SK-N-SH (cell line): Measurements from ENCODE around the gene MX1. TPM values are rescaled to one million over a fixed set of nuclear protein-coding genes. Genes with fewer than 3 reads are reported as not detected.

Experiments used
- CTCF ChIA-PET: fragments of 300-600, 350-600 bp; formaldehyde crosslinking; extraction: SDS; loops from one replicate; lab custom pipeline; 2021; lab: Yijun Ruan, JAX
- POLR2A ChIA-PET: fragments of 350-600 bp; sonication (Branson Sonifier 250); formaldehyde crosslinking; extraction: SDS; loops from one replicate; lab custom pipeline; 2020; ENCODE audit warnings: antibody characterized with exemption, inconsistent platforms; lab: Yijun Ruan, JAX
- DNase-seq: peaks from one replicate; pipeline ENCODE4 v3.0.0; 2012
- H2AFZ ChIP-seq: fragments of 200-600 bp; sonication (generic); 2 replicates; pipeline ENCODE4 v1.8.1; 2016; ENCODE audit warnings: antibody characterized with exemption, mild to moderate bottlenecking, low read depth
- H3F3A ChIP-seq: fragments of 200-600 bp; sonication (generic); replicated peaks from 2 replicates; pipeline ENCODE3; 2016; ENCODE audit warnings: antibody characterized with exemption, mild to moderate bottlenecking; ENCODE audit not compliant: insufficient read depth
- H3K27ac ChIP-seq, 2 experiments: fragments of 200-500 bp in 1 of 2; fragments of 200-600 bp in 1 of 2; sonication (Bioruptor generic) in 1 of 2; sonication (generic), shearing (Covaris generic) in 1 of 2; 2 replicates each; pipeline versions ENCODE4 v1.5.1 to v1.6.1; 2014 to 2016; ENCODE audit warnings: low read depth in 2 of 2, inconsistent platforms in 1 of 2, low read length in 1 of 2, mild to moderate bottlenecking in 1 of 2, mixed read lengths in 1 of 2
- H3K27me3 ChIP-seq: fragments of 200-600 bp; sonication (generic), shearing (Covaris generic); 2 replicates; pipeline ENCODE4 v1.6.1; 2016; ENCODE audit warnings: mixed run types; ENCODE audit not compliant: insufficient read depth
- H3K36me3 ChIP-seq, 2 experiments: fragments of 200-500 bp in 1 of 2; fragments of 200-600 bp in 1 of 2; sonication (Bioruptor generic) in 1 of 2; sonication (generic) in 1 of 2; replicated peaks in 1 of 2; 2 replicates each; pipeline versions ENCODE3 to v1.5.1; 2014 to 2016; ENCODE audit warnings: low read length in 1 of 2, mild to moderate bottlenecking in 1 of 2; ENCODE audit not compliant: insufficient read depth in 2 of 2, control insufficient read depth in 1 of 2
- H3K4me1 ChIP-seq, 2 experiments: fragments of 200-500 bp in 1 of 2; fragments of 200-600 bp in 1 of 2; sonication (Bioruptor generic) in 1 of 2; sonication (generic), shearing (Covaris generic) in 1 of 2; 2 replicates each; pipeline versions ENCODE4 v1.5.1 to v1.6.1; 2014 to 2016; ENCODE audit warnings: low read depth in 1 of 2, low read length in 1 of 2, mixed run types in 1 of 2; ENCODE audit not compliant: insufficient read depth in 2 of 2, control insufficient read depth in 1 of 2
- H3K4me2 ChIP-seq: fragments of 200-600 bp; sonication (generic), shearing (Covaris generic); 2 replicates; pipeline ENCODE4 v1.6.1; 2017; ENCODE audit warnings: mixed run types
- H3K4me3 ChIP-seq, 2 experiments: fragments of 200-500 bp in 1 of 2; fragments of 200-600 bp in 1 of 2; sonication (Bioruptor generic) in 1 of 2; sonication (generic), shearing (Covaris generic) in 1 of 2; 2 replicates each; pipeline versions ENCODE4 v1.5.1 to v1.8.1; 2014 to 2016; ENCODE audit warnings: low read depth in 2 of 2, inconsistent platforms in 1 of 2, low read length in 1 of 2, mild to moderate bottlenecking in 1 of 2, mixed read lengths in 1 of 2, moderate library complexity in 1 of 2
- H3K79me2 ChIP-seq: fragments of 200-600 bp; sonication (generic); 2 replicates; pipeline ENCODE4 v1.8.1; 2017; ENCODE audit warnings: mild to moderate bottlenecking; ENCODE audit not compliant: insufficient read depth
- H3K9ac ChIP-seq: fragments of 200-600 bp; sonication (generic); 2 replicates; pipeline ENCODE4 v1.6.1; 2017; ENCODE audit warnings: mixed run types
- H3K9me2 ChIP-seq: fragments of 200-600 bp; sonication (generic); 2 replicates; pipeline ENCODE4 v1.6.1; 2017; ENCODE audit warnings: mixed run types
- H3K9me3 ChIP-seq: fragments of 200-600 bp; sonication (generic); 2 replicates; pipeline ENCODE4 v1.6.1; 2017; ENCODE audit warnings: mixed run types, mild to moderate bottlenecking, moderate library complexity
- H4K20me1 ChIP-seq: fragments of 200-600 bp; sonication (generic); 2 replicates; pipeline ENCODE4 v1.6.1; 2017; ENCODE audit warnings: mild to moderate bottlenecking, mixed run types; ENCODE audit not compliant: insufficient read depth
- CHD2 ChIP-seq: fragments of 150-350 bp; IDR thresholded peaks from 2 replicates; pipeline ENCODE4 v1.6.1; 2018; ENCODE audit warnings: low read length; ENCODE audit not compliant: partially characterized antibody
- FOSL2 ChIP-seq: IDR thresholded peaks from 2 replicates; pipeline ENCODE4 v1.4.0; 2012; ENCODE audit warnings: low read depth, mild to moderate bottlenecking, moderate library complexity, borderline replicate concordance
- JUND ChIP-seq: IDR thresholded peaks from 2 replicates; pipeline ENCODE4 v1.4.0; 2012
- NFIC ChIP-seq: IDR thresholded peaks from 2 replicates; pipeline ENCODE4 v1.4.0; 2012; ENCODE audit warnings: borderline replicate concordance
- TCF12 ChIP-seq: IDR thresholded peaks from 2 replicates; pipeline ENCODE4 v1.4.0; 2012
- WGBS: methylation state at CpG from one replicate; pipeline ENCODE4 v1.1.6; 2017; ENCODE audit warnings: low lambda C conversion rate; 5-methylcytosine and 5-hydroxymethylcytosine counted together
- polyA plus RNA-seq, 3 experiments: library from polyadenylated mRNA; depleted of rRNA; stranded (reverse); fragments of >200 nt; gene quantifications; 2 replicates each; pipeline ENCODE4 v1.2.3, GENCODE V29; 2012
- TF ChIP-seq, protein P1 (sequence below): IDR thresholded peaks from 2 replicates; pipeline ENCODE4 v1.4.0; 2012; ENCODE audit warnings: low read depth, borderline replicate concordance
- TF ChIP-seq, protein P2 (sequence below): fragments of 150-350 bp; IDR thresholded peaks from 2 replicates; pipeline ENCODE4 v1.6.1; 2016; ENCODE audit warnings: mild to moderate bottlenecking, low read depth, low read length

MX1 gene
- polyA plus RNA-seq, 1 of the 3 experiments (the other 2 are of a cell fraction): 1.9 TPM

DNA sequence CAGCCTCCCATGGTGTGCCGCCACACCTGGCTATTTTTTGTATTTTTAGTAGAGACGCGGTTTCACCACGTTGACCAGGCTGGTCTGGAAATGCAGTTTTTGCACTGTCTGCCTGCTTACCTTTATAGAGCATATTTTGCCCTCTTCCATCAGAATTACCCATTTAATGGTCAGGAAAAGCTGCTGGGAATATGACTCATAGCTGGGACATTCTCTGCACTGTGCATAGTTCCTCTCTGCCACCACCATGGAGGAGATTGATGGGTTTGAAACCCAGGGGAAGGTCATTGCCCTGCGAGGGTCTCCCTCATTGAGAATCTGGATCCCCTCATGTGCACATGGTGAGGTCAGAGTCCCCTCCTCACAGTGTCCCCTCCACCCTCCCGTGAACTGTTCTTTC is 32.1 kb downstream of the MX1 start:
- Histone ChIP-seq H2AFZ (no peak overlapping the region), H3K27me3 (no peaks in the 10 kb centered on the region), H3K9ac (no peak overlapping the region), H3K36me3 (no peaks in the 10 kb centered on the region), H4K20me1 (no peaks in the 10 kb centered on the region), H3K4me3 (no peak overlapping the region), H3K9me2 (no peaks in the 10 kb centered on the region), H3K4me2 (no peak overlapping the region), H3K9me3 (no peaks in the 10 kb centered on the region), H3F3A (no peaks in the 10 kb centered on the region), H3K79me2 (no peaks in the 10 kb centered on the region), H3K4me1 (no peaks in the 10 kb centered on the region), H3K27ac (no peak overlapping the region)
- no peak for DNase-seq
- ChIA-PET POLR2A (no interaction called here), CTCF (interaction anchor here (6.7 kb wide), 1 partner anchor 175 kb away, joined by 122 read pairs; no protein-coding TSS in a partner anchor)
- TF ChIP-seq NFIC (no peak), FOSL2 (peak; percentile 33; the same call in 1 of the 2 replicates), TCF12 (no peak)
- 68% methylated on average over 6 of the region's 6 CpGs for WGBS

DNA sequence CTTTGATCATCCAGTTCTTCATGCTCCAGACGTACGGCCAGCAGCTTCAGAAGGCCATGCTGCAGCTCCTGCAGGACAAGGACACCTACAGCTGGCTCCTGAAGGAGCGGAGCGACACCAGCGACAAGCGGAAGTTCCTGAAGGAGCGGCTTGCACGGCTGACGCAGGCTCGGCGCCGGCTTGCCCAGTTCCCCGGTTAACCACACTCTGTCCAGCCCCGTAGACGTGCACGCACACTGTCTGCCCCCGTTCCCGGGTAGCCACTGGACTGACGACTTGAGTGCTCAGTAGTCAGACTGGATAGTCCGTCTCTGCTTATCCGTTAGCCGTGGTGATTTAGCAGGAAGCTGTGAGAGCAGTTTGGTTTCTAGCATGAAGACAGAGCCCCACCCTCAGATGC is 32.5 kb downstream of the MX1 start:
- ChIA-PET CTCF (interaction anchor here (6.7 kb wide), 1 partner anchor 175 kb away, joined by 122 read pairs; no protein-coding TSS in a partner anchor), POLR2A (no interaction called here)
- no peaks in the 10 kb centered on the region for H3K79me2 ChIP-seq
- H4K20me1 ChIP-seq: no peaks in the 10 kb centered on the region
- H3K4me3 ChIP-seq: no peak overlapping the region
- no peaks in the 10 kb centered on the region for H3K4me1 ChIP-seq
- no peak overlapping the region for H3K27ac ChIP-seq
- no peak for DNase-seq
- H3K4me2 ChIP-seq: no peak overlapping the region
- no peaks in the 10 kb centered on the region for H3K36me3 ChIP-seq
- H2AFZ ChIP-seq: no peak overlapping the region
- no peaks in the 10 kb centered on the region for H3K27me3 ChIP-seq
- no peak for TF ChIP-seq CHD2
- TF ChIP-seq, protein P1, sequence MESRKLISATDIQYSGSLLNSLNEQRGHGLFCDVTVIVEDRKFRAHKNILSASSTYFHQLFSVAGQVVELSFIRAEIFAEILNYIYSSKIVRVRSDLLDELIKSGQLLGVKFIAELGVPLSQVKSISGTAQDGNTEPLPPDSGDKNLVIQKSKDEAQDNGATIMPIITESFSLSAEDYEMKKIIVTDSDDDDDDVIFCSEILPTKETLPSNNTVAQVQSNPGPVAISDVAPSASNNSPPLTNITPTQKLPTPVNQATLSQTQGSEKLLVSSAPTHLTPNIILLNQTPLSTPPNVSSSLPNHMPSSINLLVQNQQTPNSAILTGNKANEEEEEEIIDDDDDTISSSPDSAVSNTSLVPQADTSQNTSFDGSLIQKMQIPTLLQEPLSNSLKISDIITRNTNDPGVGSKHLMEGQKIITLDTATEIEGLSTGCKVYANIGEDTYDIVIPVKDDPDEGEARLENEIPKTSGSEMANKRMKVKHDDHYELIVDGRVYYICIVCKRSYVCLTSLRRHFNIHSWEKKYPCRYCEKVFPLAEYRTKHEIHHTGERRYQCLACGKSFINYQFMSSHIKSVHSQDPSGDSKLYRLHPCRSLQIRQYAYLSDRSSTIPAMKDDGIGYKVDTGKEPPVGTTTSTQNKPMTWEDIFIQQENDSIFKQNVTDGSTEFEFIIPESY: no peak
- TF ChIP-seq JUND: no peak
- TF ChIP-seq, all 33 proteins: peak for 0
- Histone ChIP-seq H3K9me2 (no peaks in the 10 kb centered on the region), H3F3A (no peaks in the 10 kb centered on the region), H3K9me3 (no peaks in the 10 kb centered on the region), H3K9ac (no peak overlapping the region)
- 41% methylated on average over 3 of the region's 22 CpGs for WGBS

DNA sequence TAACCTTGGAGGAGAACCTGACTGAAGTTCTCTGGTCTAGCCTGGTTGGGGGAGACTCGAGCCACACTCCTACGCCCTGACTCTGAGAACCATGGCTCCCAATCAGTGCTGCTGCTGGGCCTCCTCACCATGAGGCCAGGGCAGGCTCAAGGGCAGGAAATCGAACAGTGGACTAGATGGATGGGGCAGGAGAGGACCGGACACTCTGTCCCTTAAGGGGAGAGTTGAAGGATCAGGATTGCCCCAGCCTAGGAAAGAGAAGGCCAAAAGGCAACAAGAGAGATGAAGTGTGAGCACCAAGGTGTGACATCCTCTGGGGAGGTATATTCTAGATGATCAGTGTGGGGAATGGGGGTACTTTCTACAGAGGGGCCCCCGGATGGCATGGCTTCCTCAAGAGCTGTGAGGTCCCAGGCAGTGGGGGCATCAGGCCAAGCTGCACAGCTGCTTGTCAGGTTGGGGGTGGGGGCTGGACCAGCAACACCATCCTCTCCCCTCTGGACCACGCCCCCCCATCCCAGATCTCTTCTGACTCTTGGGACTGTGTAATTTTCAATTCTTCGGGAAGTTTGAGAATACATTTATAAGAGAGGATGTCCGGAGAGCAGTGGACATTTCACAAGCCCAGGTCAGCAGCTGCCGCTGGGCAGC is 34.0 kb downstream of the MX1 start:
- H3K9me2 ChIP-seq: no peaks in the 10 kb centered on the region
- H4K20me1 ChIP-seq: no peaks in the 10 kb centered on the region
- ChIA-PET POLR2A (no interaction called here), CTCF (interaction anchor here (0.6 to 6.7 kb wide), 13 partner anchors 9 to 333 kb away, joined by 3 to 122 read pairs (median 3); no protein-coding TSS in a partner anchor)
- no peaks in the 10 kb centered on the region for H3K27me3 ChIP-seq
- no peaks in the 10 kb centered on the region for H3K9me3 ChIP-seq
- 52% methylated on average over 8 of the region's 9 CpGs for WGBS
- no peaks in the 10 kb centered on the region for H3K79me2 ChIP-seq
- no peak overlapping the region for H2AFZ ChIP-seq
- H3K27ac ChIP-seq: no peak overlapping the region
- H3K36me3 ChIP-seq: no peaks in the 10 kb centered on the region
- H3K4me1 ChIP-seq: no peaks in the 10 kb centered on the region
- DNase-seq: no peak
- no peak overlapping the region for H3K4me3 ChIP-seq
- no peak overlapping the region for H3K4me2 ChIP-seq
- no peak overlapping the region for H3K9ac ChIP-seq
- TF ChIP-seq, protein P2, sequence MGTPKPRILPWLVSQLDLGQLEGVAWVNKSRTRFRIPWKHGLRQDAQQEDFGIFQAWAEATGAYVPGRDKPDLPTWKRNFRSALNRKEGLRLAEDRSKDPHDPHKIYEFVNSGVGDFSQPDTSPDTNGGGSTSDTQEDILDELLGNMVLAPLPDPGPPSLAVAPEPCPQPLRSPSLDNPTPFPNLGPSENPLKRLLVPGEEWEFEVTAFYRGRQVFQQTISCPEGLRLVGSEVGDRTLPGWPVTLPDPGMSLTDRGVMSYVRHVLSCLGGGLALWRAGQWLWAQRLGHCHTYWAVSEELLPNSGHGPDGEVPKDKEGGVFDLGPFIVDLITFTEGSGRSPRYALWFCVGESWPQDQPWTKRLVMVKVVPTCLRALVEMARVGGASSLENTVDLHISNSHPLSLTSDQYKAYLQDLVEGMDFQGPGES: no peak
- H3F3A ChIP-seq: no peaks in the 10 kb centered on the region
